ENCODE measurements around the gene CCNQ. TPM values are rescaled to one million over a fixed set of nuclear protein-coding genes. Genes with fewer than 3 reads are reported as not detected.
"Not testable (repeated sequence)": the region's sequence is repeated elsewhere in the genome, so short reads cannot be mapped to it uniquely, and the experiment has no call there.

Gene CCNQ
- total RNA-seq, 4 donors from 2014 or later = 18.0 to 32.2 (median 23.9) TPM

- H3K4me1 ChIP-seq = peaks cover 0 to 13% (median 4%) of the 10 kb centered on the region in 3 donors
- peaks cover 0 to 37% (median 0%) of the 10 kb centered on the region in 4 donors for H3K27me3 ChIP-seq
- no peaks in the 10 kb centered on the region for H3K9me3 ChIP-seq
- TF ChIP-seq POLR2A (IDR thresholded peaks at IDR 0.05) (no peak), CTCF (IDR thresholded peaks at IDR 0.05) (no peak)
- no peak overlapping the region for H3K27ac ChIP-seq
- intact Hi-C loops (cut with DNase I) = no loop called here
- H3K36me3 ChIP-seq = no peaks in the 10 kb centered on the region
- no peak for DNase-seq
- no peak overlapping the region for H3K4me3 ChIP-seq
- whole genome bisulfite sequencing, 2 donors = 60 to 79% methylated on average over 1 to 3 of the region's 9 CpGs
These were observed 11.9 kb upstream of the CCNQ start for GRCh38 chrX:153610836-153611213.

- H3K9me3 ChIP-seq = no peaks in the 10 kb centered on the region
- H3K27me3 ChIP-seq = peaks cover 0 to 31% (median 0%) of the 10 kb centered on the region in 4 donors
- WGBS, 2 donors = 22% methylated on average over 4 of the region's 63 CpGs; no CpG with 5 or more reads in 1 of the 2 donors
- DNase-seq = no peak
- H3K4me1 ChIP-seq = peaks cover 0 to 13% (median 4%) of the 10 kb centered on the region in 3 donors
- H3K36me3 ChIP-seq = no peaks in the 10 kb centered on the region
- H3K27ac ChIP-seq = no peak overlapping the region
- TF ChIP-seq CTCF (IDR thresholded peaks at IDR 0.05) (peak; percentile 57 to 77 (median 64)), POLR2A (IDR thresholded peaks at IDR 0.05) (no peak)
- intact Hi-C loops (cut with DNase I) = no loop called here
- peak overlapping the region; percentile 10 to 61 (median 42) for H3K4me3 ChIP-seq
These were observed 11.2 kb upstream of the CCNQ start for GRCh38 chrX:153609917-153610835.

- no peak overlapping the region for H3K27ac ChIP-seq
- H3K27me3 ChIP-seq = peaks cover 0 to 21% (median 0%) of the 10 kb centered on the region in 4 donors
- no peak for TF ChIP-seq POLR2A (IDR thresholded peaks at IDR 0.05)
- no peak for TF ChIP-seq CTCF (IDR thresholded peaks at IDR 0.05)
- no peaks in the 10 kb centered on the region for H3K9me3 ChIP-seq
- WGBS, 2 donors = 52 to 53% methylated on average over 4 of the region's 4 CpGs
- peaks cover 0 to 13% (median 4%) of the 10 kb centered on the region in 3 donors for H3K4me1 ChIP-seq
- no peak for DNase-seq
- H3K4me3 ChIP-seq = no peak overlapping the region
- intact Hi-C loops (cut with DNase I) = no loop called here
- H3K36me3 ChIP-seq = no peaks in the 10 kb centered on the region
These were observed 9.9 kb upstream of the CCNQ start for GRCh38 chrX:153608806-153609205.

GRCh38 chrX:153608376-153608775 lies 9.4 kb upstream of the CCNQ start:
- TF ChIP-seq CTCF (IDR thresholded peaks at IDR 0.05) = no peak
- no peak for TF ChIP-seq POLR2A (IDR thresholded peaks at IDR 0.05)
- Histone ChIP-seq H3K36me3 (no peaks in the 10 kb centered on the region), H3K27ac (no peak overlapping the region), H3K9me3 (no peaks in the 10 kb centered on the region), H3K27me3 (peaks cover 0 to 17% (median 0%) of the 10 kb centered on the region in 4 donors), H3K4me1 (peaks cover 0 to 13% (median 4%) of the 10 kb centered on the region in 3 donors), H3K4me3 (no peak overlapping the region)
- no peak for DNase-seq
- intact Hi-C loops (cut with DNase I) = no loop called here
- WGBS, 2 donors = 52 to 90% methylated on average over 2 of the region's 2 CpGs

GRCh38 chrX:153606503-153606902 lies 7.6 kb upstream of the CCNQ start:
- no peak for DNase-seq
- TF ChIP-seq CTCF (IDR thresholded peaks at IDR 0.05) (no peak), POLR2A (IDR thresholded peaks at IDR 0.05) (no peak)
- Histone ChIP-seq H3K4me3 (no peak overlapping the region), H3K27me3 (peaks cover 0 to 13% (median 0%) of the 10 kb centered on the region in 4 donors), H3K27ac (no peak overlapping the region), H3K4me1 (peaks cover 0 to 13% (median 4%) of the 10 kb centered on the region in 3 donors), H3K9me3 (no peaks in the 10 kb centered on the region), H3K36me3 (no peaks in the 10 kb centered on the region)
- intact Hi-C loops (cut with DNase I) = no loop called here
- 78 to 82% methylated on average over 14 to 15 of the region's 23 CpGs for WGBS, 2 donors

- DNase-seq; H3K27me3 ChIP-seq; intact Hi-C loops (cut with DNase I); H3K27ac ChIP-seq; H3K9me3 ChIP-seq; H3K36me3 ChIP-seq; H3K4me3 ChIP-seq: not testable (repeated sequence)
- 53 to 78% methylated on average over 3 to 14 of the region's 18 CpGs for WGBS, 2 donors
- H3K4me1 ChIP-seq = peaks cover 8 to 19% (median 11%) of the 10 kb centered on the region in 3 donors
These were observed 5.9 kb upstream of the CCNQ start for GRCh38 chrX:153604666-153605380.
